Femur (tissue), 1 donor: ENCODE results near the gene DYNLRB1.
"Not testable (repeated sequence)": the region's sequence is repeated elsewhere in the genome, so short reads cannot be mapped to it uniquely, and the experiment has no call there.

ENCODE experiments used
- DNase-seq: peaks from one replicate; pipeline ENCODE4 v3.0.0-alpha.2; 2017

Gene DYNLRB1

DNA sequence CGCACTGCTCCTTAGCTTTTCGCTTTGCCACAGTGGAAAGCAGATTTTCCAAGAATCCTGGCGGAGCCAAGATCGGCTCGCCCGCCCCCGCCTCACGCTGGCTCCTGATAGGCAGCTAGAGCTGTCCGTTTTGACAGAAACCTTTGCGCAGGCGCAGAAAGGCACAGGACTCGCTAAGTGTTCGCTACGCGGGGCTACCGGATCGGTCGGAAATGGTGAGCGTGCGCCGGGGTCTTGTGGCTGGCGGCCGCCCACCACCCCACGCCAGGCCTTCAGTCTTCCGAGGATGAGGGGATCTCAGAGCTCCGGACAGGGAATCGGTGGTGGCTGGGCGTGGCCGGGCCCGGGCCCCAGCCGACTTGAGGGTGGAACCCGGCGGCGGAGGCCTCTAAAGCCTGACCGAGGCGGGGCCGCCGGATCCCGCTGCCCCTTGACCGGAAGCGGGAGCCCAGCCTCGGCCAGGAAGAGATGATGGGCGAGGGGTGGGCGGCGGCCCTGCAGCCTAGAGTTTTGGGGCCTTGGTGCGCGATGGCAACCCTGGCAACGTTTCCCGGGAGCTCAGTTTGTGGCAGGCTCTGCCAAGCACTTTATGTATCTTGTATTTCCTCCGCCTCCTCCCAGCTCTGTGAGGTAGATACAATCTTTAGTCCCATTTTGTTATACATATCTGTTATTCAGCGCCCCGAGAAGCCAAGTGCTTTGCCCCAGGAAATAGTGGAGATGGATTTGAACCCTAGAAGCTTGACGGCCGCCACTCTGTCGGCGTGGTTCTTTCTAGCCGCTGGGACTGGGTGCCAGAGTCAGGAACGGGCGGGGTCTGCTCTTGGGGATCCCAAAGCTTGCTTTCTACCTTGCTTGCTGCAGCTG is at the start of gene DYNLRB1:
Gene DYNLRB1, plus strand, starts transcription at position 176 of the 867 bp plus-strand sequence. Its CDS starts 37 bp downstream, at position 213.
- peak; percentile 98 for DNase-seq

DNA sequence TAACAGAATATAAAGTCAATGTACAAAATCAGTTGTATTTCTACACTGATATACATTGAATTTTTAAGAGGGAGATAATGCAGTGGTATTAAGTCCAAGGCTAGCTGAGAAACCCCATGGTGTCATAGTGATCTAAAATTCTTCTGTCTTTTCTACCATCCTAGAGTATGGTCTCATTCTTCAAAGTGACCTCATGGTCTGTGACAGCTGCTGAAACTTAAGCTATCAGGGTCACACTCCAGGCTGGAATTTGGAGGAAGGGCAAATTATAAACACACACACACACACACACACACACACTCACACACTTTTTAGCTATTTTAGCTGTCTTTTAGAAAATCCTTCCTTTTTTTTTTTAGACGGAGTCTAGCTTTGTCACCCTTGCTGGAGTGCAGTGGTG is 47.3 kb upstream of the DYNLRB1 start:
- DNase-seq: no peak

DNA sequence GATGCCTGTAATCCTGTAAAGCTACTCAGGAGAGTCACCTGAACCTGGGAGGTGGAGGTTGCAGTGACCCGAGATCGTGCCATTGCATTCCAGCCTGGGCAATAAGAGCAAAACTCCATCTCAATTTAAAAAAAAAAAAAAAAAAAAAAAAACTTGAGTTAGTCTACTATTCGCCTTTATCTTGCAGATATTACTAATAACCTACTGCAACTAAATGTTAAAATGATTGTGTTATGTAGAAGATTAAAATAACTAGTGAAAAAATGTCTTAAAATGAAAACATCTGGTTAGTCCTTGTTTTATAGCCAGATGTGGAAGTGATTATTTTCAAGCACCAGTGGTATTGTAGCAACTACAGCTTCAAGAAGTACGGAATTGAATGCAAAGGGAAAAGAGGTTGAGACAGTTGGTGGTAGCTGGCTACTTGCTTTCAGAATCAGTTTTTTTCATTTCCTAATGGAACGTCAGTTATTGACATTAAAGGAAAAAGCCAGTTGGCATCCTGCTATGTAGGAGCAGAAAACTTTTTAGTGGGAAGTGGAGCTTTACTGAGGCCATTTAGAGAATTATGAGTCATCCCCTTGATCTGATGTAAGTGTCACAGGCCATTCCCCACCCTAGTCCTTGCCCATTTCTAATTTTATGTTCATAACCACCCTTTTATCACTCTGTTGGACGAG is 43.8 kb upstream of the DYNLRB1 start:
- no peak for DNase-seq

DNA sequence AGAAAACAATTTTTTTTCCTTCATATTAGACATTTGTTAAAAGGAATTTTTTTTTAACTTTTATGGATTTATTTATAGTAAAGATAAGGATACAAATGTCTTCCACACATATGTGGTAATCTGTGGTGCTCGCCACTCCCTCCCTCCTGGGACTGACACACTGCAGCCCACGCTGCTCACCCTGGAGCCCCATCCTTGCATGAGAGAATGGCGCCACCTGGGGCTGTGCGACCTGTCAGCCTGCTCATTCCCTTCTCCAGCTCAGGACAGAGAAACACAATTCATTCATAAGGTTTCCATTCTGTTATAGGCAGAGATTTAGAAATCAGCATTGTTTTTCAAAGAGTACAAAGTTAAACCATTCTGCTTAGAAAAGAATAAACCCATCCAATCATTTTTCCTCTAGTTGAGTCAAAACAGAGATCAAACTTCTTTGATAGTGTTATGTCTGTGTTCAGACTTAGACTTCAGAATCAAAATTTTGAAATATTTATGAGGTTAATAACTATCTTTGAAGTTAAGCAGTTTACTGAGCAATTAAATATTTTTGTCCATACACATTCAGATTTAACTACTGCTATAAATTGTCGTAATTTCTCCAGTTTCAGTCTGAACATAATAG is 42.8 kb upstream of the DYNLRB1 start:
- DNase-seq: peak; percentile 42

DNA sequence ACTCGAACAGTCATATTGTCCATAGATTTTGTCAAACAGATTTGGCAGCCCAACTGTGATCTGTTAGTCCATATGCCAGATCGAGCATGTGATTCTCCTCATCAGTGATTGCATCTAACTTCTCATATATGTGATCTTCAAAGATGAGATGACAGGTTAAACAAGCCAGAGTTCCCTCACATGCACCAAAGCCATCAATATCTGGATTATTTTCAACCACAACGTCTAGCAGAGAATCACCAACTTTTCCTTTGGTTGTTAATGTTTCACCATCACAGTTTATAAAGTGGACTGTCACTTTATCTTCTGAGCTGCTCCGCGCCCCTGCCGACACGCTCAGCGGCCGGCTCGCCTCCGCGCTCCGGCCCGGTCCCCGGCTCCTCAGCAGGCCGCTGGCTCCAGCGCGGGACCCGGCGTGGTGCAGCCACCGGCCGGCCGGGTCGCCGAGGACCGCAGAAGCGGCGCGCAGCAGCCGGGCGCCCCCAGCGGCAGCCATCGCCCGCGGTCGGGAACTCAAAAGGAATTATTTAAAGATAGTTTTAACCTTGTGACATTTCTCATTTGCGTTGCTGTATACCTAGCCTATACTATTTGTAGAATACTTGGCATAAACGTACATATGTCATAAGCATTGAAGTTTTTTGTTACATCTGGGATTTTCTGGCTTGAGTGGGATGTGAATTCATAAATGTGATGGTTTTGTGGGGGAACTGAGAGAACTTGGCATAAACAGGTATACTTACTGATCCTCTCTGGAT is 40.1 kb upstream of the DYNLRB1 start:
- DNase-seq: peak; percentile 54

DNA sequence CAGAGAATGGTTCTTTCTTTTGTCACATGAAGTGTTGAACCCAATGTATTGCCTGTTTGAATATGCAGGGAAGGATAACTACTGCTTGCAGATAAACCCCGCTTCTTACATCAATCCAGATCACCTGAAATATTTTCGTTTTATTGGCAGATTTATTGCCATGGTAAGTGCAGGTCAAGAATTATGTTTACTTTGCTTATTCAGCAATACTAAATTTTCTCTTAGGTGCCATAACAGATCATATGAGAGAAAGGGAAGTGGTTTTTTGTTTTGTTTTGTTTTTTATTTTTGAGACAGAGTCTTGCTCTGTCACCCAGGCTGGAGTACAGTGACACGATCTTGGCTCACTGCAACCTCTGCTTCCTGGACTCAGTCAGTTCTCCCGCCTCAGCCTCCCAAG is 36.6 kb upstream of the DYNLRB1 start:
- no peak for DNase-seq

DNA sequence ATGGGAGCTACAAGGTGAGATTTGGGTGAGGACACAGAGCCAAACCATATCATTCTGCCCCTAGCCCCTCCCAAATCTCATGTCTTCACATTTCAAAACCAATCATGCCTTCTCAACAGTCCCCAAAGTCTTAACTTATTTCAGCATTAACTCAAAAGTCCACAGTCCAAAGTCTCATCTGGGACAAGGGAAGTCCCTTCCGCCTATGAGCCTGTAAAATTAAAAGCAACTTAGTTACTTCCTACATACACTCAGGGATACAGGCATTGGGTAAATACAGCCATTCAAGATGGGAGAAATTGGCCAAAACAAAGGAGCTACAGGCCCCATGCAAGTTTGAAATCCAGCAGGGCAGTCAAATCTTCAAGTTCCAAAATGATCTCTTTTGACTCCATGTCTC is 34.1 kb upstream of the DYNLRB1 start:
- not testable (repeated sequence) for DNase-seq

DNA sequence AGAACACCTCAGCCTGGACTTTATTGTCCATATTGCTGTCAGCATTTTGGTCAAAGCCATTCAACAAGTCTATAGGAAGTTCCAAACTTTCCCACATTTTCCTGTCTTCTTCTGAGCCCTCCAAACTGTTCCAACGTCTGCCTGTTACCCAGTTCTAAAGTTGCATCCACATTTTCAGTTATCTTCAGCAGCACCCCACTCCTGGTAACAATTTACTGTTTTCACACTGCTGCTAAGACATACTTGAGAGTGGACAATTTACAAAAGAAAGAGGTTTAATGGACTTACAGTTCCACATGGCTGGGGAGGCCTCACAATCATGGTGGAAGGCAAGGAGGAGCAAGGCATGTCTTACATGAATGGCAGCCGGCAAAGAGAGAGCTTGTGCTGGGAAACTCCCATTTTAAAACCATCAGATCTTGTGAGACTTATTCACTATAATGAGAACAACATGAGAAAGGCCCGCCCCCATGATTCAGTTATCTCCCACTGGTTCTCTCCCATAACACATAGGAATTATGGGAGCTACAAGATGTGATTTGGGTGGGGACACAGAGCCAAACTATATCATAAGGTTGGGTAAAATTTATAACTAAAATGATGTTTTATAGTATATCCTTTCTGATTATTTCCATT is 32.5 kb upstream of the DYNLRB1 start:
- not testable (repeated sequence) for DNase-seq

DNA sequence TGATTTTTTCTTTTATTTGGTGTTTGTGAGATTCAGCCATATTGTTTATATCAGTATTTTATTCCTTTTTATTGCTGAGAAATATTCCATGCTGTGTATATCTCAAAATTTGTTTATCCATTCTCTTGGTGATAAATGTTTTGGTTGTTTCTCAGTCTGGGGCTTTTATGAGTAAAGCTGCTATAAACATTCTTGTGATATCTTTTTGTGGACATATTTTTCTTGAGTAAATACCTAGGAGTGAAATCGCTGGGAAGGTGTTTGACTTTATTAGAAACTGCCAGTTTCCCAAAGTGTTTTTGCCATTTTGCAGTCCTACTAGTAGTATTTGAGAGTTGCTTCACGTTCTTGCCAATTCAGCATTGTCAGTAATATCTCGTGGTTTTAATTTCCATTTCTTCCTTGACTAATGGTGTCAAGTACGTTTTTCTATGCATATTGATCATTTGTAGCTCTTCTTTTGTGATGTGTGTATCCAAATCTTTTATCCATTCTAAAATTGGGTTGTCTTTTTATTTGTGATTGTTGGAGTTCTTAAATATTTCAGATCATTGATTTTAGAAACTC is 31.1 kb upstream of the DYNLRB1 start:
- DNase-seq: no peak

DNA sequence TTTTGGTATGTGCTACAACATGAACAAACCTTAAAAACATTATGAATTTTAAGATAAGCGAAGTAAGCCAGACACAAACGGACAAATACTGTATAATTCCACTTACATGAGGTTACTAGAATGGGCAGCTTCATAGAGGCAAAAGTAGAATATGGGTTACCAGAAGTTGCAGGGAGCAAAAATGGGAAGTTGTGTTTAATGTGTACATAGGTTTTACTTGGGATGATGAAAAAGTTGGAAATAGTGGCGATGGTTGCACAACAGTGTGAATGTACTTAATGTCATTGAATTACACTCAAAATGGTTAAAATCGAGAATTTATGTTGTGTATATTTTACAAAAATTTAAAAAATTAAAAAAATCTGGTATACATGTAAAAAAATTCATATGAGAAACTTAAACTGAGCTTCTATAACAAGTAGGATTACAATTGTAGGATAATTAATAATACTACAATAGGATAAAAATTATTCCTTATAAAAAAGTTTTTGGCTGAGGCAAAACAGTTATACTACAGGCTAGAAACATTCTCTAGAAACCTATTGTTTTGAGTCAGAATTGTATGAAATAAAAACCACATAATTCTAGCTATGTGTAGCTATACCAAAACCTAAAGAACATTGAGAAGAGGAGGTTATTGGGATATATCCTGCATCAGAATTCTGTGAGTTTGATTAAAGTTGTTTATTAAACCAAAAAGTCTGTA is 24.8 kb upstream of the DYNLRB1 start:
- DNase-seq: no peak

DNA sequence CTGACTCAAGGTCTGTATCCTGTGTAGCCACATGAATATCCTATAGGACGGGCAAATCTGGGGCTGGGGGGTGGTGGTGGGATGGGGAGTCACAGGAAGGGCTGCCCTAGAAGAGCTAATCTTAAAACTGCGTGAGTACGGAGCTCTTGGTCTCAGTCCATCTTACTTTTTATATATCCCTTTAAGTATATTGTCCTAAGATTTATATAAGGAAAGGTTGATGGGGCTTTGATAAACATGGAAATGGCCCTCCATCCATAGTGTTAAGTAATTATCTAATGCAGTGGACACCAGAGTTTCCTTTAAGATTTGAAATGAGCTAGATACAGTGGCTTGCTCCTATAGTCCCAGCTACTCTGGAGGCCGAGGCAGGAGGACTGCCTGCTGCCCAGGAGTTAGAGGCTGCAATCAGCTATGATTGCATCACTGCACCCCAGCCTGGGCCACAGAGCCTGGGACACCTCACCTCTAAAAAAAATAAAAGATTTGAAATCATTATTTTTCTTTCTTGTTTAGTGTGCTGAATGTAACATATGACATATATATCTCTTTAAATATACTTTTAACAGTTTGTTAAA is 24.2 kb upstream of the DYNLRB1 start:
- no peak for DNase-seq

DNA sequence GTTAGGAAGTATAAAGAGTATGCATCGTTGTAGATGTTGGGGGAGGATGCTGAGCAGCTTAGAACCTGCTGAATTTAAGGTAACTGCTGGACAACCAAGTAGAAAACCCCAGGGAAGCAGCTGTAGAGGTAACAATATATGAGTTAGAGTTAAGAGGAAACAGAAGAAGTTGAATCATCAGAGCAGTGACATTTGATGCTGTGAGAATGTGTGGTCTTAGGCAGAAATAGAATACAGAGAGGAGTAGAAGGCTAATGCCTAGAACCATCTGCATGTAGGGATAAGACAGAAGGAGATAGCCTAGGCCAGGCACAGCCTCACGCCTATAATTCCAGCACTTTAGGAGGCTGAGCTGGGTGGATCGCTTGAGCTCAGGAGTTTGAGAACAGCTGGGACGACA is 22.6 kb upstream of the DYNLRB1 start:
- DNase-seq: no peak

DNA sequence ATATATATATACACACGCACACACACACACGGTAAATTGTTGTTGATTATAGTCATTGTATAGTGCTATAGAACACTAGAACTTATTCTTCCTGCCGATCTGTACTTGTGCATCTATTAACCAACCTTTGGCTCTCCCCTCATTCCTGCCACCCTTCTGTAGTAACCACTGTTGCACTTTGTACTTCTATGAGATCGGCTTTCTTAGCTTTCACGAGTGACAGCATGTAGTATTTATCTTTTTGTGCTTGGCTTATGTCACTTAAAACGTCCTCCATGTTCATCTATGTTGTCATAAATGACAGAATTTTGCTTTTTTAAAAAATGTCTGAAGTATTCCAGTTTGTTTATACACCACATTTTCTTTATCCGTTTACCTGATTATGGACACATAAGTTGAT is 20.9 kb upstream of the DYNLRB1 start:
- no peak for DNase-seq

DNA sequence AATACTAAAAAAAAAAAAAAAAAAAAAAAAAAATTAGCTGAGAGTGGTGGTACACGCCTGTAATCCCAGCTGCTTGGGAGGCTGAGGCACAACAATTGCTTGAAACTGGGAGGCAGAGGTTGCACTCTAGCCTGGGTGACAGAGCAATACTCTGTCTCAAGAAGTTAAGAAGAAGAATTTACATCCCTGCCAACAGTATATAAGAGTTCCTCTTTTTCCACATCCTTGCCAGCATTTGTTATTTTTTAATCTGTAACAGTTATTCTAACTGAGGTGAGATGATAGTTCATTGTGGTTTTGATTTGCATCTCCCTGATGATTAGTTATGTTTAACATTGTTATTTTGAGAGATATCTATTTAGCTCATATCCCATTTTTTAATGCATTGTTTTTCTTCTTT is 20.3 kb upstream of the DYNLRB1 start:
- DNase-seq: no peak

DNA sequence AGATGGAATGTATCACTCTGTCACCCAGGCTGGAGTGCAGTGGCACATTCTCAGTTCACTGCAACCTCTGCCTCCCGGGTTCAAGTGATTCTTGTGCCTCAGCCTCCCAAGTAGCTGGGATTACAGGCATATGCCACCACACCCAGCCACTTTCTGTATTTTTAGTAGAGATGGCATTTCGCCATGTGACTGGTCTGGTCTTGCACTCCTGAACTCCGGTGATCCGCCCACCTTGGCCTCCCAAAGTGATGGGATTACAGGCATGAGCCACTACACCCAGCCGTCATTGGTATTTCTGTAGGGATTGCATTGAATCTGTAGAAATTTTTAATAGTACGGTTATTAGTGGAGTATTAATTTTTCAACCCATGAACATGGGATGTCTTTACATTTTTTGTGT is 18.6 kb upstream of the DYNLRB1 start:
- DNase-seq: not testable (repeated sequence)

DNA sequence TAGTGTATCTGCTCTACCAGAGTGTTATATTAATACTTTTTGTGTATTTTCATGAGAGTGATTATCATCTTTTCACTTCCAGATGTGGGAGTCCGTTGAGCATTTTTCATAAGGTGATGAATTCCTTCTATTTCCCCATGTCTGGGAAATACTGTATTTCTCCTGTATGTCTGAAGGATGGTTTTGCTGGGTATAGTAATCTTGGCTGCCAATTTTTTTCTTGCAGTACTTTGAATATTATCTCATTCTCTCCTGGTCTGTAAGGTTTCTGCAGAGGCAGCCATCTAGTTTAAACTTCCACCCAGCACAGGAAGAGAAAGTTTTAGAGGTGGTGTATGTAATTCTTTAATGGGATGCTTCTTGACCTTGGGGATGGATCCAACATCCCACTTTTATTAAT is 15.4 kb upstream of the DYNLRB1 start:
- DNase-seq: no peak

DNA sequence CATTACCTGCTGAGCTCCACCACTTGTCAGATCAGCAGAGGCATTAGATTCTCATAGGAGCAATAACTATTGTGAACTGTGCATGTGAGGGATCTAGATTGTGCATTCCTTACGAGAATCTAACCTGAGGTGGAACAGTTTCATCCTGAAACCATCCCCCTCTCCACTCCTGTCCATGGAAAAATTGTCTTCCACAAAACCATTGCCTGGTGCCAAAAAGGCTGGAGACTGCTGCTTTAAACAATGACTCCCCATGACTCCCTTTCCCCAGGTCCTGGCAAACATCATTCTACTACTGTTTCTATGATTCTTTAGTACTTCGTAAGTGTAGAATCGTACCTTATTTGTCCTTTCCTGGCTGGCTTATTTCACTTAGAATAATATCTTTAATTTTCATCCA is 9.7 kb upstream of the DYNLRB1 start:
- DNase-seq: no peak

DNA sequence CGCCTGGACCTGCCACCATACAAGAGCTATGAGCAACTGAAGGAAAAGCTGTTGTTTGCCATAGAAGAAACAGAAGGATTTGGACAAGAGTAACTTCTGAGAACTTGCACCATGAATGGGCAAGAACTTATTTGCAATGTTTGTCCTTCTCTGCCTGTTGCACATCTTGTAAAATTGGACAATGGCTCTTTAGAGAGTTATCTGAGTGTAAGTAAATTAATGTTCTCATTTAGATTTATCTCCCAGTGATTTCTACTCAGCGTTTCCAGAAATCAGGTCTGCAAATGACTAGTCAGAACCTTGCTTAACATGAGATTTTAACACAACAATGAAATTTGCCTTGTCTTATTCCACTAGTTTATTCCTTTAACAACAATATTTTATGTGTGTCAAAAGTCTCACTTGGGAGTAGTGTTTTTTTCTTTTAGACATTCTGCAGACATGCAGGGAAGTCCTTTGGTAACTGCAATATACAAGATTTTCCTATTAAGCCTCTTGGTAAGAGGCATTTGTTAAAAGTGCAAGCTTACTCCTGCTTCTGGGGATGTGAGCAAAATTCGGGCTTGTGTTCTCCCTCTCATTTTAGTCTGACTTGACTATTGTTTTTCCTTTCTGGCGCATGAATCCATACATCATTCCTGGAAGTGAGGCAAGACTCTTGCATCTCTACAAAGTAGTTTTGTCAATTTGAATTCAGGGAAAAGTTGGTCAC is 8.4 kb upstream of the DYNLRB1 start:
- DNase-seq: no peak

DNA sequence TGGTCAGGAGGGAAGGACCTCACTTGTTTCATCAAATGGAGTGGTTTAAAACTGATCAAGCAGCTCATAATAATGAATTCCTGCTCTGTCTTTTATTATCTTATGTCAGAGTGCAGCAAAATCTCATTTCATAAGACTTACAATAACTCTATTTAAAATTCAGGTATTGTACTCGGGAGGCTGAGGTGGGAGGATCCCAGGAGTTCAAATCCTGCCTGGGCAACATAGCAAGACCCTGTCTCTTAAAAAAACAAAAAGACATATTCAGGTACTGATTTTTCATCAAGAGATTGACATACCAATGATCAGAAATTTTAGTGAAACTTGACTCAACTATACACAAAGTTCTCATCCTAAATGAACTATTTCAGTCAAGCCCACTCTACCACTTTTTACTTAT is 5.6 kb upstream of the DYNLRB1 start:
- DNase-seq: no peak

DNA sequence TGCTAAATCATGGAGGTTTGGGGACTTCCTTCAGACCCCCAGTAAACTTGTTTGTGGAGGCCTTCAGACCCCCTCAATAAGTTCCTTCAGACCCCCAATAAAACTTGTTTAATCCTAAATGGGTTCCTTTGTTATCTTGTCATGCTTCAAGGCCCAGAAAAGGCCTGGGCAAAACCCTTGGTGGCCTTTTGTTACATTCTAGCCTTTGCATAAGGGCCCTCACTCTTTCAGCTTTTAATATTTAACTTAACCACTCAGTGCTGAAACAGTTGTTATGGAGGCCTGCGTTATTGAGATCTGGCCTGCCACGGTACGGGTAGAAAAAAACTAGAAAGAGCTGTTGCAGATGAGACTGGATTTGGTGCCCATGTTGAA is 4.3 kb upstream of the DYNLRB1 start:
- DNase-seq: no peak
